Activated naive CD4-positive, alpha-beta T cell treated with anti-CD3 and anti-CD28 coated beads, Interleukin-2, amount 50 U/mL, for 72 hours (primary cell): ENCODE data around the gene DSEL. TPM values are rescaled to one million over a fixed set of nuclear protein-coding genes. Genes with fewer than 3 reads are reported as not detected.

Experiments used
- ATAC-seq, 2 donors: fragments of 150-1000 bp; cut with Tn5 transposase; 2 replicates each; pipeline ENCODE4 v1.10.0; 2021; ENCODE audit warnings: mild to moderate bottlenecking in 2 of 2, moderate library complexity in 2 of 2
- DNase-seq, 2 donors: peaks; one replicate each; pipeline ENCODE4 v3.0.0; 2021 to 2022; ENCODE audit warnings: low spot score in 2 of 2
- H3K27ac Mint-ChIP-seq, 2 donors: one replicate each; pipeline ENCODE4 v1.8.0; 2022; ENCODE audit warnings: mild to moderate bottlenecking in 2 of 2, mixed read lengths in 2 of 2
- H3K36me3 Mint-ChIP-seq, 2 donors: one replicate each; pipeline ENCODE4 v1.8.0; 2022; ENCODE audit warnings: mixed read lengths in 2 of 2
- H3K9me3 Mint-ChIP-seq, 2 donors: one replicate each; pipeline ENCODE4 v1.8.0; 2022; ENCODE audit warnings: mixed read lengths in 2 of 2
- total RNA-seq, 2 donors: library from RNA; stranded (reverse); gene quantifications; one replicate each; pipeline ENCODE4 v1.2.3, GENCODE V29; 2022

Gene DSEL
- total RNA-seq, result under 1 TPM in 1 of 2 donors, not detected in 1; 0.39 TPM

DNA sequence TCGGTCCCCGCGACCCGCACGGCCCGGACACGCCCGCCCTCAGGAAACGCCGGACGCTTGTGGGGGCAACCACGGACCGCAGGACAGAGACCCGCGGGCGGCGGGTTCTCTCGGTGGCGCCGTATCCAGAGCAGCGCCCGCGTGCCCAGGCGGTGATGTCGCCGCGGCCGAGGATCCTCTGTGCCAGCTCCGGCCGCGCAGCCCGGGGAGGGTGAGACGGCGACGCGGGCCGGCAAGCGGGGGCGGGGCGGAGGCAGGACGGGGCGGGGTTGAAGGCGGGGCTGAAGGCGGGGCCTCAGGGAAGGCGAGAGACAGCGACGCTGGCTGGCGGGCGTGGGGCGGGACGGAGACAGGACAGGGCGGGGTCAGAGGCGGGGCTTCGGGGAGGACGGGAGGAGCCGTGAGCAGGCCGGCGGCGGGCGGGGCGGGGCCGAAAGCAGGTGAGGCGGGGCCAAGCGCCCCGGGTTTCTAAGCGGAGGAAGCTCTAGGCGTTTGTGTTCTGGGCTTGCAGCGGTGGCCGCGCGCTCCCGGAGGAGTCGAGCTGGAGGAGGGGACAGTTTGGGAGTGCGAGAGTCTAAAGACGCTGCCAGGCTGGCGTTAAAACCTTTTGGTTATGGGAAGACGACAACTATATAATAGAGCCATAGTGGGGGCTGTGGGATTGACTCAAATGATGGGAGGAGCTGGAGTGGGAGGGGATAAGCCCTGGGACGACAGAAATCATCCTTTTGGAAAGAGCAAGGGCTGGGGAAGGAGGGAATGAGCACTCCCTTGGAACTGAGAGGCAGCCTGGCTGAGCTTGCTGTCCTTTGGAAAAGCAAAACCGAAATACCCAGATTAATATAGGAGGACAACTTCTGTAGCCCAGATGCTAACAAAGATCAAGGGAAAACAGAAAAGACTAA, at the start of gene DSEL:
TSS of gene DSEL (minus strand) at position 182 of the 905 bp plus-strand sequence. CDS start 2,112 bp downstream, outside the sequence.
- Mint-ChIP-seq H3K9me3 (no peaks in the 10 kb centered on the region), H3K36me3 (no peaks in the 10 kb centered on the region), H3K27ac (peak within 1 kb of the TSS in 1 of 2 donors; percentile 42)
- ATAC-seq, result peak; percentile 94 to 98
- peak; percentile 93 to 97 for DNase-seq

DNA sequence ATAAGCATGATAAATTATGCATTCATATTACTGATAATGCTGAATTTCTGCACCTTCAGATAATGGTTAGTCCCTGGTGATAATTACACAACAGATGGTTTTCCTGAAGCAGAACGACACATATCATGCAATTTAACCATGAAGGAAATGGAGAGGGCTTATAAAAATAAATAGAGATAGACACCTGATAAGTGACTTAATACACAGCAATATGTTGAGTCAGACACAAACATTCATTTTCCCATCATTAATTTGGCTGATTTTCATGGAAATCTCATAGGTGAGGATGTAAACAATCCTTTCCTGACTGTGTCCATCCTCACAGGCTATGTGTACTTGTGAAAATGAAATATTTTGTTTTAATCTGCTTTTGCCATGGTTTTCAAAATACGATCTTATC, 36.9 kb upstream of the DSEL start:
- Mint-ChIP-seq H3K27ac (no peak overlapping the region), H3K9me3 (no peaks in the 10 kb centered on the region), H3K36me3 (no peaks in the 10 kb centered on the region)
- ATAC-seq (no peak), DNase-seq (no peak)

DNA sequence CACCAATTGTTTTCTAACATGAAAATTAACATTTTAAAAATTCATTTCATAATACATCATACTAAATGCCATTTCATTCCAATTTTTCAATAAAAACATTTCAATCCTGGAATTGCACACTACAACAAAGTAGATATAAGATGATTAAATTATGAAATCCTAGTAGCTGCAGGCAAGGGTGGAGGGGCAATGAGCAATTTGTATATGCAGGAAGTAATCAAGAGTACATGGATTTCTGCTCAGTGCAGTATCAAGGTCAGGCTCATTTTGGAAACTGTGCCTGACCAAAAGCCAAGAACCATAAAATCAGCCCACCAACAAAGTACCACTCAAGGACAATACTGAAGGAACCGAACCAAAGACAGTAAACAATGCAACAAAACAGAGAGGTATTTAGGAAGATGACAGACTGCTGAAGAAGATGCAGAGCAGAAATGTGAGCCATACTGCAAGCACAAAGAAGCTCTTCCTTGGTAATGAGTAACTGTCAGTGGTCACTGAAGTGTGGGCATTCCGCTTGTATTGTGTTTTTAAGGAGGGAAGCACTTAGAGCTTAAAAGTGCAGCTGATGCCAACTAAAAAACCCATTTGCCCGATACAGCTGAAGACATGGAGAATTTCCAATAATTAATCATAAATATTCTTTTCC, 34.5 kb upstream of the DSEL start:
- H3K36me3 Mint-ChIP-seq, result no peaks in the 10 kb centered on the region
- no peak for DNase-seq
- no peak overlapping the region for H3K27ac Mint-ChIP-seq
- no peaks in the 10 kb centered on the region for H3K9me3 Mint-ChIP-seq
- ATAC-seq, result no peak

DNA sequence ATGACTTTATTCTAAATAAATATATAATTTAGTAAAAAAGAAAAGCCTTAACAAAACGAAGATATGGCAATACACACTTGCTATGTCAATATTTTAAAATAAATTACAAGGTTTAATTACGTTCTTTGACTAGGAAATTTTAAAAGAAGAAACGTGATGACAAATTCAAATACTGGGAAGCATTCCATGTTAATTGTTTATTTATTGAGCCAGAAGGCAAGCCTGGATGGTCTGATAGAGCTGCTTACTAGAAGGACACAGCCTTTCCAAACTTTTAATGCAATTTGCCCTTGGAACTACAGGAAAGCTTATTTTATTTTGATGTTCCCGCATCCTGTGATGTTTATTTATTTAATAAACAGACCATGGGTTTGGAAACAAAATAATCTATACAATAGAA, 33.4 kb upstream of the DSEL start:
- Mint-ChIP-seq H3K36me3 (no peaks in the 10 kb centered on the region), H3K27ac (no peak overlapping the region), H3K9me3 (no peaks in the 10 kb centered on the region)
- DNase-seq (no peak), ATAC-seq (no peak)

DNA sequence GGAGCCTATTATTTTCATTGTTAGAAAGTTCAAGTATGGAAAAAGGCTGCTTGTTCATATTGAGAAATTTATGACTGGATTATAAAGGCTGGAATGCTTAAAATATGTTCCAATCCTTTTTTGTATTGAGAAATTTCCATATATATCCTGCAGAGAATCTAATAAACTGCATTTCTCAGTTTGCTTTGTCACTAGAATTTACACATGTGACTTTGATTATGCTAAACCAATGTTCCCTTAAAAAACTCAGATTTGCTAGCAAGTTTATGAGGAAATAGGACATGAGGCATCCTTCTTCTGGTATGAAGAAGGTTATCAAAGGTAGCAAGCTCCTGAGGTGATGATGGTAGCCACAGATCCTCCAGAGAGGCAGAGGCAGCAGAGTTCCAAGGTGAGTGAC, 29.2 kb upstream of the DSEL start:
- H3K36me3 Mint-ChIP-seq, result no peaks in the 10 kb centered on the region
- no peaks in the 10 kb centered on the region for H3K9me3 Mint-ChIP-seq
- no peak overlapping the region for H3K27ac Mint-ChIP-seq
- DNase-seq (no peak), ATAC-seq (no peak)

DNA sequence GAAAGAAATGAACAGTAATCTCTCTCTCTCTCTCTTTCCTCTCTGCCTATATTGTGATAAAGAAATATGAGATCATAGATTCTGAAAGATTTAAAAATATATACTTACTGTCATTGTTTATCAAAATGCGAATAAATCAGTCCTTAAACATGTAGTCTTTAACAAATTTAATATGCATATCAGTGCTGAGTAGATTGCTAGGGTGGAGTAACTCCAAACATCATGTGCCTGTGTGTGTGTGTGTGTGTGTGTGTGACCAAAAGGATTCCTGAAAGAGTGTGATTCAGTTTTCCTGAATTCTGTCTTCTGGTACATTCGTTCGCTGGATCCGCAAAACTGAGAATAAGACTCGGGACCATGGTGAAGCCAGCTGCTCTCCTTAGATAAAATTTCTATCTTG, 24.0 kb upstream of the DSEL start:
- Mint-ChIP-seq H3K36me3 (no peaks in the 10 kb centered on the region), H3K27ac (no peak overlapping the region), H3K9me3 (no peaks in the 10 kb centered on the region)
- no peak for ATAC-seq
- no peak for DNase-seq

DNA sequence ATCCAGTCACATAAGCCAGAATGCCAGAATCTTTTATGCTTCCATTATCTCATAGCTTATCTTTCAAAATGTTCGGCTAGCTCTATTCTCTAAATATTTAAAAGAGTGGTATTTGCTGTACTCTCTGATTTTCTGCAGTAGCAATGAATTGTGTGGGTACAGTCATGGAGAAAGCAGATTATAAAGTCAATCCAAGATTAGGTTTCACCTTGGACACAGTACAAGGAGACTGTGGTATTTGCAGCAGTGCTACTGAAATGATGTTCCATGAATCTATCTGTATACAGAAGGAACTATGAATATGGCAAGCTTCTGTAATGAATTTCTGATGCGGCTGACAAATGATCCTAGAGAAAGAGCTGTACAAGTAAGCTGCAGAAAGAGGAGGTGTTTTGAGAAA, 15.4 kb upstream of the DSEL start:
- no peaks in the 10 kb centered on the region for H3K9me3 Mint-ChIP-seq
- ATAC-seq (no peak), DNase-seq (no peak)
- no peaks in the 10 kb centered on the region for H3K36me3 Mint-ChIP-seq
- no peak overlapping the region for H3K27ac Mint-ChIP-seq

DNA sequence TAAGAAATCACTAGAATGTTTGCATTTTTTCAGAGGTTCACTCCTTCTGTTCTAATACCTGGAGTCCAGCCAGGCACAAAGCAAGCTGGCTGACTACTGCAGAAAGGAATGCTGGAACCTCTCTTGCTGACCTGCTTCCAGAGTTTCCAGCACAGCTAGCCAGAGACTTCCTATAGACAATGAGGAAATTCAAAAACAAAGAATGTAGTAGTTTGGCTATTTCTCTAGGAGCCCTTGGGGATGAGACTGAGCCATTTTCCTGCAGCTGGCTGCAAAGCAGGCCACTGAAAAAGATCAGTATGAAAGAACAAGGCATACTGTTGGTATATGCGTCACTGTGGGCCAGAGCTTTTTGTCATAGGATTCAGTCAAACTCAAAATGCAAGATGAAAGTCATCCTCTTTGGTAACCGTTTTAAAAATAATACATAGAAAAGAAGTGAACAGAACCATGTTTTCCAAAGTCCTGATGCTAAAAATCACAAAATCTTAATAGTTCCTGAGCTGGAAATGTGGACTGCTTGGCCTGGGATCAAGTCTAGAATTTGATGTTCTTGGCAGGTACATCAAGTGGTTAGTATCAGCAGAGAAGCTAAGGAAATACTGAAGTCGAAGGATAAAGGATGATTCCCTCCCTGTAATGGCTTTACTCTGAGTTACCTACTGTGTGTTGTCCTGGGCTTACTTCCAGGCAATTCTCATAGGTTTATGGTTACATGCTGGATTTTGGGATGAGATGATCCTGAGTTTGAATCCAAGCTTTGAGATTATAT, 9.0 kb upstream of the DSEL start:
- no peak overlapping the region for H3K27ac Mint-ChIP-seq
- ATAC-seq (no peak), DNase-seq (no peak)
- H3K36me3 Mint-ChIP-seq, result no peaks in the 10 kb centered on the region
- no peaks in the 10 kb centered on the region for H3K9me3 Mint-ChIP-seq

DNA sequence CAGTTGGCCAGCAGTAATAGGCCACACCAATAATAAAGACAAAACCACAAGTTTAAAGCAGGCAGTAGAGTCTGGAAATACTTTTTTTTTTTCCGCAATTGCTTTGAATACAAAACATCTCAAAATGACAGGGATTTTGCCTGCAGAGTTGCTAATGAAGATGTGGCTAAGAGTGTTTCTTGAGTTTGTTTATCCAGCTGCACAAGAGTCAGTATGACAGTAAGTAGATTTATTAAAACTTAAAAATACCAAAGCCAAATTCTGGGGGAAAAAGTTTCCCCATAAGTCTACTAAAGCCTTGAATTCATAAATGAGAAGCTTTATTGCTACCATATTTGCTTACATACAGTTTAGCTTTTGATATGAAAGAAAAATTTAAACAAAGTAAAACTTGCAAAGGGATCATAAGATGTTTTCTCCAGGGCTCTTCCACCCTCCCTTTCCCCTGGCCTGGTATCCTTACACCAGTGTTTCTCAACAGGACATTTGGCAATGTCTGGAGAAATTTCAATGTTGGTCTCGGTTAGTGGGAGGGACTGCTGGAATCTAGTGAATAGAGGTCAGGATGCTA, 3.9 kb upstream of the DSEL start:
- no peak for ATAC-seq
- Mint-ChIP-seq H3K36me3 (no peaks in the 10 kb centered on the region), H3K27ac (no peak overlapping the region), H3K9me3 (no peaks in the 10 kb centered on the region)
- no peak for DNase-seq

DNA sequence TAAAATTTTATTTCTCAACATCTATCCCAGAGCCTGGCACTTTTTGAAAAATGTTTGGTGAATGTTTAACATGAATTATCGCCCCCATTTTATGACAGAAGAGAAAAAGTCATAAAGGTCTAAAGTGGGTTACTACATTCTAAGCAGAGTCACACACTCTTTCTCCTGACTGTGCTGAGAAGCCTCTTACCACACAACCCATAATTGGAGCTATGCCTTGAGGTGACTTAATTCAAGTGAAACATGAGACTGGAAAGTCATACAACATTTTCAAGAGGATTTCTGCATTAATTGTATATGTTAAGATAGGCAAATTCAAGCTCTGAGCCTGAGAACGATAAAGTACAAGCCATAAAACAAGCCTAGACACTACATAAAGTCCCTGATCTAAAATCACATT, 3.1 kb upstream of the DSEL start:
- Mint-ChIP-seq H3K27ac (no peak overlapping the region), H3K9me3 (no peaks in the 10 kb centered on the region)
- ATAC-seq, result no peak

DNA sequence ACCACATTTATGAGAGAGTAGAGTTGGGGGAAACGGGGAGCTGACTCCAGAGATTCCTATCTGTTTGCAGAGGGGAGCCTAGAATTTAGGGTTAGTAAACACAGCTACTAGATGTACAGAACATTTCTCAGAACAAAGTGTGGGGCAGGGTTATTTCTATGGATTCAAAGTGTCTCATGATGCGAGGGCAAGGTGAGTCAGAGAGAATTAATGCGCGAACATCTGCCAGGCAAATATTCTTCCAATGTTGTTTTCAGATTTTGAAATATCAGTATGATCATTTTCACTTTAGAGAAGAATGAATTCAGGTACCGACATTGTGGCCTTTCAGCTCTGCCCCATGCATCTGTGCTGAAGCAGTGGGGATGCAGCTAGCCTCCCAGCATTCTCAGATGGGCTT, 2.0 kb upstream of the DSEL start:
- ATAC-seq (no peak), DNase-seq (no peak)
- H3K36me3 Mint-ChIP-seq, result no peaks in the 10 kb centered on the region
- no peaks in the 10 kb centered on the region for H3K9me3 Mint-ChIP-seq
- no peak overlapping the region for H3K27ac Mint-ChIP-seq

More for the DNA sequence above, 3.1 kb upstream of the DSEL start:
- H3K36me3 Mint-ChIP-seq, result no peaks in the 10 kb centered on the region
- DNase-seq, result no peak

DNA sequence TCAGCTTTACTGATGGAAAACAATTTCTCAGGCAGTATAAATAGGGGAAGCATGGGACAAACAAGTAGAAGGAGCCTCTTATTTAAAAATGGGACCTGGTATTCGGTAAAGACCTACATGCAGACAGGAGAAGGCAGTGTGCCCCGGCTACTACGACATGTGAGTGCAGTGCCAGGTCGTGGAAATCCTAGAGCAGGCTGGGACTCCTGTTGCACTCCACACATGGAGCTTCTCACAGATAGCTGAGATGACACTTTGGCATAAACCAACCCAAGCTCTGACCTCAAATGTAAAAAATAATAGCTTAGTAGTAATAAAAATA, 885 bp upstream of the DSEL start:
- Mint-ChIP-seq H3K9me3 (no peaks in the 10 kb centered on the region), H3K36me3 (no peaks in the 10 kb centered on the region), H3K27ac (no peak overlapping the region)
- no peak for DNase-seq
- ATAC-seq, result no peak

DNA sequence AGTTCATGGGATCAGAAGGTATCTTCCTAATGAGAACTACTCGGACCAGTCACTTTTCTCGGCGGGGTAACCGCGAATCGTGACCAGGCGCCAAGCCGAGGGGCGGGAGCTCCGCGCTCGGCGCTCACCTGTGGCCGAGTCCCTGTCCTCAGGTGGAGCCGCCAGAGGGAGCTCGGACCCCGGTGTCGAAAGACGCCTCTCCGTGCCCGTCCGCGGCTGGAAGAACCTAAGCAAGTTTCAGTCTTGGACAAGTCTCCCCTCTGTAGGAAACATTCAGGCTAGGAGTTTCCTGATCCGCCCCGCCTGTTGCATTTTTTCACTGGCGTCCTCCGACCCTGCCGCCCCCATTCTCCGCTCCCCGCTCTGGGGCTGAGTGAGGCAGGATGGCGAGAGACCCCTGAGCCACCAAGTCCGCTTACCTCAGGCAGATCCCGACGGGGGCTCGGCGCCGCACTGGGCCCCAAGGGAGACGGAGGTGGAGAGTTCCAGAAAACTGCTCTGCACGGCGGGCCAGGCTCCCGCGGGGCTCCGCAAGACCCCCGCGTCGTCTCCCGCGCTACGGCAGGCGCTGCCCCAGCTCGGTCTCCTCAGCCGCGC, 480 bp downstream of the DSEL start:
- Mint-ChIP-seq H3K9me3 (no peaks in the 10 kb centered on the region), H3K27ac (no peak overlapping the region)
- peak; percentile 64 to 74 for DNase-seq

DNA sequence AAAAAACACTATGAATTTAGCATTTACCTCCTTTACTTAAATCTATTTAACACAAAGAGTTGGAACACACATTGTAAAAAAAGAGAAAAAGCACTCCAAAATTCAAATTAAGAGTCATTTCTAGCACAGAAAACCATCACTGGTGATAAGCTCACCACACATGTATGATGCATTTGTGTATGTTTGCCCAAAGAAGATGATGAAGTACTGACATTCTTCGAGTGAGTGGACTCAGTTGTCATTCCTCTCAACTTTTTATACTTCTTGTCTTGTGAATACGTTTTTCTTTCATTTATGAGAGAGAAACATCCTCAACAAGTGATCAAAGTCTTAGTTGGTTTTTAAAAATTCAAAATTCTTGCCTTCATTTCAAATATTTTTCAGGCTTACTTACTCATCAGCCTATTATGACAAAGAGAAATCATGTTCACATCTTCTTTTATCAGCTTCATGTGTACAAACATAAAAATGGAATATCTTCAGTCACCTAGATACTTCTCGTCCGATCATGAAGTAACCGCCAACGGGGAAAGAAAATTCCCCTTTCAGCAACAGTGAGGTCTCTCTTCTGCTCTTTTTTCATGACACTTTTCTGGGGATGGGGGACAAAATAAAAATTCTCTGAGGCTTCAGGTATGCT, 1.5 kb downstream of the DSEL start:
- H3K36me3 Mint-ChIP-seq, result no peaks in the 10 kb centered on the region
- no peaks in the 10 kb centered on the region for H3K9me3 Mint-ChIP-seq
- no peak for DNase-seq
- H3K27ac Mint-ChIP-seq, result no peak overlapping the region
- ATAC-seq, result no peak

More for the DNA sequence above, 480 bp downstream of the DSEL start:
- peak; percentile 16 to 47 for ATAC-seq
- H3K36me3 Mint-ChIP-seq, result no peaks in the 10 kb centered on the region

DNA sequence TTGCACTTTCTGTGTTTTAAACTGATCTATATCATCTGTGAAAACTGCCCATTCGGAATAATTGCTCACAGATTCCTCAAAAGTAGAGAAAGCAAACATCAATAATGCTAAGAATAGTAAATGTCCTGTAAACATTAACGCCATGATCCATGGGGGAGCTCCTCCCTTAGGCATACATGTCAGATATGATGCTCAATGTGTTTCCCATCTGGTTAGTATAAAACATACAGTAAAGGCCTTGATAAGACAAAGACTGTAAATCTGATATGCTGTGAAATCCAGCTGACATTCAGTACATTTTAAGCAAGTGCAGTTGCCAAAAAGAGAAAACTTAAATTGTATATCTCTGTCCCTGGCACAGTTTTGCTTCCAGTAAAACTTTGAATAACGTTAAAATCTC, 2.1 kb downstream of the DSEL start:
- Mint-ChIP-seq H3K9me3 (no peaks in the 10 kb centered on the region), H3K36me3 (no peaks in the 10 kb centered on the region), H3K27ac (no peak overlapping the region)
- DNase-seq (no peak), ATAC-seq (no peak)

DNA sequence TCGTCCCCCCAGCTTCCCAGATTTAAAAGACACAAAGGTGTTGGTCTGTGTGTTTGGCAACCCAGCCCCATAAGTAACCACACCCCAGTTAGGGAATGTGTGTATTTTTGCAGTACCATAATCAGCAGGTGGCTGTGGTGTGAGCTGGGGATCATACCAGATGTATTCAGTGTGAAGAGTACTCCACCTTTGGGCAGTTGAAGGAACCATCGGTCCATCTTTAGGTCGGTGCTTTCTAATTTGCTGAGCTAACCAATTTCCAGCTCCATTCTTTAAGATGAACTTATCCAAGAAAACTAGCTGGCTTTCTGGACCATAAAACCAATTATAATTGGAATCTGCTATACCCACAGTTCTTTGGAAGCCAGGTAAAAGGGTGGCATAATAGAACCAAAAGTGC, 3.2 kb downstream of the DSEL start:
- Mint-ChIP-seq H3K9me3 (no peaks in the 10 kb centered on the region), H3K36me3 (no peaks in the 10 kb centered on the region), H3K27ac (no peak overlapping the region)
- ATAC-seq (no peak), DNase-seq (no peak)
